ENCODE results near the gene F11R.
"Not testable (repeated sequence)": the region's sequence is repeated elsewhere in the genome, so short reads cannot be mapped to it uniquely, and the experiment has no call there.

DNA sequence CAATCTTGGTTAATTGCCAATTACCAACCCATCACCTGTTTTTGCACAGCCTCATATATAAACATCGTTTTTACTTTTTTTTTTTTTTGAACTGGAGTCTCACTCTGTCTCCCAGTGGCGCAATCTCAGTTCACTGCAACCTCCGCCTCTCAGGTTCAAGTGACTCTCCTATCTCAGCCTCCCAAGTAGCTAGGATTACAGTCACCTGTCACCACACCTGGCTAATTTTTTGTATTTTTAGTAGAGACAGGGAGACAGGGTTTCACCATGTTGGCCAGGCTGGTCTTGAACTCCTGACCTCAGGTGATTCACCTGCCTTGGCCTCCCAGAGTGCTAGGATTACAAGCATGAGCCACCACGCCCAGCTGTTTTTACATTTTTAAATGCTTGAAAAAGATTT lies 28.9 kb downstream of the F11R start:
- TF ChIP-seq, protein P1, sequence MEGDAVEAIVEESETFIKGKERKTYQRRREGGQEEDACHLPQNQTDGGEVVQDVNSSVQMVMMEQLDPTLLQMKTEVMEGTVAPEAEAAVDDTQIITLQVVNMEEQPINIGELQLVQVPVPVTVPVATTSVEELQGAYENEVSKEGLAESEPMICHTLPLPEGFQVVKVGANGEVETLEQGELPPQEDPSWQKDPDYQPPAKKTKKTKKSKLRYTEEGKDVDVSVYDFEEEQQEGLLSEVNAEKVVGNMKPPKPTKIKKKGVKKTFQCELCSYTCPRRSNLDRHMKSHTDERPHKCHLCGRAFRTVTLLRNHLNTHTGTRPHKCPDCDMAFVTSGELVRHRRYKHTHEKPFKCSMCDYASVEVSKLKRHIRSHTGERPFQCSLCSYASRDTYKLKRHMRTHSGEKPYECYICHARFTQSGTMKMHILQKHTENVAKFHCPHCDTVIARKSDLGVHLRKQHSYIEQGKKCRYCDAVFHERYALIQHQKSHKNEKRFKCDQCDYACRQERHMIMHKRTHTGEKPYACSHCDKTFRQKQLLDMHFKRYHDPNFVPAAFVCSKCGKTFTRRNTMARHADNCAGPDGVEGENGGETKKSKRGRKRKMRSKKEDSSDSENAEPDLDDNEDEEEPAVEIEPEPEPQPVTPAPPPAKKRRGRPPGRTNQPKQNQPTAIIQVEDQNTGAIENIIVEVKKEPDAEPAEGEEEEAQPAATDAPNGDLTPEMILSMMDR (IDR thresholded peaks at IDR 0.05), result not testable (repeated sequence)
- TF ChIP-seq ZFX (IDR thresholded peaks at IDR 0.05; ENCODE audit: borderline replicate concordance), result not testable (repeated sequence)

Measured in 22Rv1 (cell line).